Effector memory CD8-positive, alpha-beta T cell (primary cell): Measurements from ENCODE around the gene ELF1.
"Not testable (repeated sequence)": the region's sequence is repeated elsewhere in the genome, so short reads cannot be mapped to it uniquely, and the experiment has no call there.

Experiments
- ATAC-seq: fragments of 150-1000 bp; cut with Tn5 transposase; replicated peaks from 2 replicates; pipeline ENCODE4 v1.10.0; 2021; ENCODE audit warnings: mild to moderate bottlenecking, moderate library complexity
- DNase-seq, 3 experiments: peaks; one replicate each; pipeline ENCODE4 v3.0.0; 2021
- H3K27ac Mint-ChIP-seq, 2 donors: one replicate each; pipeline ENCODE4 v1.8.0; 2022; ENCODE audit warnings: mild to moderate bottlenecking in 2 of 2, mixed read lengths in 2 of 2, moderate library complexity in 2 of 2
- H3K27me3 Mint-ChIP-seq, 2 donors: one replicate each; pipeline ENCODE4 v1.8.0; 2022; ENCODE audit warnings: mixed read lengths in 2 of 2
- H3K36me3 Mint-ChIP-seq: one replicate; pipeline ENCODE4 v1.8.0; 2022; ENCODE audit warnings: mild to moderate bottlenecking, moderate library complexity, mixed read lengths; ENCODE audit not compliant: insufficient read depth
- H3K4me1 Mint-ChIP-seq, 2 donors: one replicate each; pipeline ENCODE4 v1.8.0; 2022; ENCODE audit warnings: low read depth in 2 of 2, mixed read lengths in 2 of 2
- H3K4me3 Mint-ChIP-seq, 2 donors: one replicate each; pipeline ENCODE4 v1.8.0; 2022; ENCODE audit warnings: mild to moderate bottlenecking in 2 of 2, mixed read lengths in 2 of 2, moderate library complexity in 2 of 2
- H3K9me3 Mint-ChIP-seq, 2 donors: one replicate each; pipeline ENCODE4 v1.8.0; 2022; ENCODE audit warnings: mixed read lengths in 2 of 2

ELF1 gene

GRCh38 chr13:41054919-41055619 is 36.0 kb upstream of the ELF1 start:
- Mint-ChIP-seq H3K4me1 (peaks cover 27 to 43% of the 10 kb centered on the region in 2 donors), H3K27ac (peak overlapping the region; percentile 3 to 26)
- no peak for ATAC-seq

GRCh38 chr13:41054212-41054877 is 35.2 kb upstream of the ELF1 start:
- peak; percentile 83 for ATAC-seq
- DNase-seq = peak; percentile 40 to 50 (median 47)
- Mint-ChIP-seq H3K4me3 (no peak overlapping the region), H3K27me3 (no peaks in the 10 kb centered on the region), H3K4me1 (peaks cover 25 to 41% of the 10 kb centered on the region in 2 donors), H3K9me3 (no peaks in the 10 kb centered on the region), H3K36me3 (peaks cover 7% of the 10 kb centered on the region), H3K27ac (no peak overlapping the region)

More at GRCh38 chr13:41054919-41055619, 36.0 kb upstream of the ELF1 start:
- no peaks in the 10 kb centered on the region for H3K9me3 Mint-ChIP-seq
- no peaks in the 10 kb centered on the region for H3K27me3 Mint-ChIP-seq
- H3K36me3 Mint-ChIP-seq = peaks cover 14% of the 10 kb centered on the region
- DNase-seq = no peak
- H3K4me3 Mint-ChIP-seq = no peak overlapping the region

- H3K36me3 Mint-ChIP-seq = peaks cover 4% of the 10 kb centered on the region
- H3K4me1 Mint-ChIP-seq = peaks cover 26 to 38% of the 10 kb centered on the region in 2 donors
- H3K9me3 Mint-ChIP-seq = no peaks in the 10 kb centered on the region
- H3K27me3 Mint-ChIP-seq = no peaks in the 10 kb centered on the region
- no peak overlapping the region for H3K27ac Mint-ChIP-seq
- ATAC-seq (peak; percentile 41), DNase-seq (no peak)
- no peak overlapping the region for H3K4me3 Mint-ChIP-seq
Measured at GRCh38 chr13:41053384-41053826, 34.3 kb upstream of the ELF1 start.

GRCh38 chr13:41052441-41052840 is 33.3 kb upstream of the ELF1 start:
- no peak overlapping the region for H3K4me3 Mint-ChIP-seq

GRCh38 chr13:41049480-41050440 is 30.6 kb upstream of the ELF1 start:
- Mint-ChIP-seq H3K9me3 (no peaks in the 10 kb centered on the region), H3K27ac (no peak overlapping the region), H3K36me3 (peaks cover 4% of the 10 kb centered on the region), H3K27me3 (no peaks in the 10 kb centered on the region), H3K4me1 (peaks cover 12 to 15% of the 10 kb centered on the region in 2 donors), H3K4me3 (no peak overlapping the region)
- ATAC-seq (peak; percentile 10), DNase-seq (no peak)

More at GRCh38 chr13:41052441-41052840, 33.3 kb upstream of the ELF1 start:
- no peak overlapping the region for H3K27ac Mint-ChIP-seq
- peaks cover 4% of the 10 kb centered on the region for H3K36me3 Mint-ChIP-seq
- no peak for DNase-seq
- H3K4me1 Mint-ChIP-seq = peaks cover 22 to 32% of the 10 kb centered on the region in 2 donors
- no peaks in the 10 kb centered on the region for H3K27me3 Mint-ChIP-seq
- ATAC-seq = no peak
- no peaks in the 10 kb centered on the region for H3K9me3 Mint-ChIP-seq

- Mint-ChIP-seq H3K36me3 (peaks cover 4% of the 10 kb centered on the region), H3K27ac (no peak overlapping the region), H3K27me3 (no peaks in the 10 kb centered on the region), H3K4me3 (no peak overlapping the region), H3K4me1 (peaks cover 7 to 14% of the 10 kb centered on the region in 2 donors), H3K9me3 (no peaks in the 10 kb centered on the region)
- no peak for DNase-seq
- ATAC-seq = no peak
Measured at GRCh38 chr13:41048640-41049039, 29.5 kb upstream of the ELF1 start.

GRCh38 chr13:41042419-41042818 is 23.3 kb upstream of the ELF1 start:
- H3K27ac Mint-ChIP-seq, DNase-seq, H3K9me3 Mint-ChIP-seq, ATAC-seq, H3K36me3 Mint-ChIP-seq, H3K4me3 Mint-ChIP-seq, H3K27me3 Mint-ChIP-seq: not testable (repeated sequence)
- peaks cover 9 to 15% of the 10 kb centered on the region in 2 donors for H3K4me1 Mint-ChIP-seq

GRCh38 chr13:41040584-41041334 is 21.6 kb upstream of the ELF1 start:
- H3K4me1 Mint-ChIP-seq = peaks cover 9 to 15% of the 10 kb centered on the region in 2 donors
- H3K9me3 Mint-ChIP-seq = no peaks in the 10 kb centered on the region
- no peak for DNase-seq
- no peaks in the 10 kb centered on the region for H3K36me3 Mint-ChIP-seq
- no peak overlapping the region for H3K4me3 Mint-ChIP-seq
- H3K27ac Mint-ChIP-seq = peak overlapping the region in 1 of 2 donors; percentile 76
- no peaks in the 10 kb centered on the region for H3K27me3 Mint-ChIP-seq
- ATAC-seq = no peak

GRCh38 chr13:41039746-41040145 is 20.6 kb upstream of the ELF1 start:
- H3K27ac Mint-ChIP-seq = no peak overlapping the region
- ATAC-seq (no peak), DNase-seq (no peak)
- H3K4me3 Mint-ChIP-seq = no peak overlapping the region
- H3K36me3 Mint-ChIP-seq = no peaks in the 10 kb centered on the region
- peaks cover 5 to 20% of the 10 kb centered on the region in 2 donors for H3K4me1 Mint-ChIP-seq
- no peaks in the 10 kb centered on the region for H3K9me3 Mint-ChIP-seq
- H3K27me3 Mint-ChIP-seq = no peaks in the 10 kb centered on the region

GRCh38 chr13:41036557-41036956 is 17.4 kb upstream of the ELF1 start:
- H3K27ac Mint-ChIP-seq, H3K4me3 Mint-ChIP-seq, H3K36me3 Mint-ChIP-seq, H3K27me3 Mint-ChIP-seq, DNase-seq, H3K9me3 Mint-ChIP-seq, ATAC-seq: not testable (repeated sequence)
- peaks cover 4 to 19% of the 10 kb centered on the region in 2 donors for H3K4me1 Mint-ChIP-seq

GRCh38 chr13:41034881-41035280 is 15.8 kb upstream of the ELF1 start:
- DNase-seq (no peak), ATAC-seq (no peak)
- Mint-ChIP-seq H3K4me3 (no peak overlapping the region), H3K27ac (no peak overlapping the region), H3K9me3 (no peaks in the 10 kb centered on the region), H3K4me1 (peaks cover 3 to 15% of the 10 kb centered on the region in 2 donors), H3K36me3 (peaks cover 7% of the 10 kb centered on the region), H3K27me3 (no peaks in the 10 kb centered on the region)

GRCh38 chr13:41034382-41034781 is 15.3 kb upstream of the ELF1 start:
- H3K4me3 Mint-ChIP-seq = no peak overlapping the region
- peak overlapping the region in 1 of 2 donors; percentile 65 for H3K27ac Mint-ChIP-seq
- H3K36me3 Mint-ChIP-seq = peaks cover 7% of the 10 kb centered on the region

More at GRCh38 chr13:41034382-41034781, 15.3 kb upstream of the ELF1 start:
- no peak for DNase-seq
- ATAC-seq = no peak
- no peaks in the 10 kb centered on the region for H3K9me3 Mint-ChIP-seq
- peaks cover 3 to 17% of the 10 kb centered on the region in 2 donors for H3K4me1 Mint-ChIP-seq
- H3K27me3 Mint-ChIP-seq = no peaks in the 10 kb centered on the region
